HFF-Myc (cell line): ENCODE results near the gene LSS.

ENCODE experiments used
- DNase-seq: peaks from one replicate; pipeline ENCODE4 v3.0.0-alpha.2; 2011; ENCODE audit warnings: low read depth; ENCODE audit errors: extremely low read depth
- H3K4me3 ChIP-seq: replicated peaks from 2 replicates; pipeline ENCODE4 v1.5.1; 2011; ENCODE audit warnings: low read depth, mild to moderate bottlenecking, control low read depth, low read length
- TF ChIP-seq, protein P1 (sequence below): IDR thresholded peaks from 2 replicates; pipeline ENCODE4 v1.5.1; 2012; ENCODE audit warnings: mild to moderate bottlenecking, low read depth, low read length, control low read depth; ENCODE audit errors: missing control alignments

Gene LSS

DNA sequence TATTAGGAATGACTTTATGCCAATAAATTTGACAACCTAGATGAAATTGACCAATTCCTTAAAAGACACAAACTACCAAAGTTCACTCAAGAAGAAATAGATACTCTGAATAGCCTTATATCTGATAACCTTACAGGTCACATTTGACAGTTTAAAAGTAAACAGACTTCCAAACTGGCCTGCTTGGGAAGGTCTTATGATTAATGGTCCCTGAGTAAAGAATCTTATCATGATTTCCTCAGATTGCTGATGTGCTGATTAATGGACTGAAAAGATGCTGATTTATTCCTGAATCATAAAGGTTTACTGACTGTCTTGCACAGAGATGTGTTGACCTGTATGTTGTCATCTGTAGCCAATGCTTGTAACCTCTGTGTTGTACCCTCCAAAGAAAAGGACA lies 63.5 kb downstream of the LSS start:
- no peak for DNase-seq
- TF ChIP-seq, protein P1, sequence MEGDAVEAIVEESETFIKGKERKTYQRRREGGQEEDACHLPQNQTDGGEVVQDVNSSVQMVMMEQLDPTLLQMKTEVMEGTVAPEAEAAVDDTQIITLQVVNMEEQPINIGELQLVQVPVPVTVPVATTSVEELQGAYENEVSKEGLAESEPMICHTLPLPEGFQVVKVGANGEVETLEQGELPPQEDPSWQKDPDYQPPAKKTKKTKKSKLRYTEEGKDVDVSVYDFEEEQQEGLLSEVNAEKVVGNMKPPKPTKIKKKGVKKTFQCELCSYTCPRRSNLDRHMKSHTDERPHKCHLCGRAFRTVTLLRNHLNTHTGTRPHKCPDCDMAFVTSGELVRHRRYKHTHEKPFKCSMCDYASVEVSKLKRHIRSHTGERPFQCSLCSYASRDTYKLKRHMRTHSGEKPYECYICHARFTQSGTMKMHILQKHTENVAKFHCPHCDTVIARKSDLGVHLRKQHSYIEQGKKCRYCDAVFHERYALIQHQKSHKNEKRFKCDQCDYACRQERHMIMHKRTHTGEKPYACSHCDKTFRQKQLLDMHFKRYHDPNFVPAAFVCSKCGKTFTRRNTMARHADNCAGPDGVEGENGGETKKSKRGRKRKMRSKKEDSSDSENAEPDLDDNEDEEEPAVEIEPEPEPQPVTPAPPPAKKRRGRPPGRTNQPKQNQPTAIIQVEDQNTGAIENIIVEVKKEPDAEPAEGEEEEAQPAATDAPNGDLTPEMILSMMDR = no peak
- H3K4me3 ChIP-seq = no peak overlapping the region

DNA sequence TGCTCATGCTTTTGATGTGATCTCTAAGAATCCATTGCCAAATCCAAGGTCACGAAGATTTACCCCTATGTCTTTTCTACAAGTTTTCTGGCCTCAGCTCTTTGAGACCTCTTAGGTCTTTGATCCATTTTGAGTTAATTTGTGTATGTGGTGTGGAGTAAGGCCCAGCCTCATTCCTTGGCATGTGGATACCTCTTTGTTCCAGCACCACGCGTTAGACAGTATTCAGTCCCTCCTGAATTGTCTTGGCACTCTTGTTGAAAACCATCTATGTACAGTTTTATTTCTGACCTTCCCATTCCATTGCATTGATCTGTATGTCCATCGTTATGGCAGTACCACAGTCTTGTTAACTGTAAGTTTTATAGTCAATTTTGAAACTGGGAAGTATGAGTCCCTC lies 65.2 kb downstream of the LSS start:
- DNase-seq = no peak
- H3K4me3 ChIP-seq = no peak overlapping the region
- TF ChIP-seq, protein P1 = no peak

DNA sequence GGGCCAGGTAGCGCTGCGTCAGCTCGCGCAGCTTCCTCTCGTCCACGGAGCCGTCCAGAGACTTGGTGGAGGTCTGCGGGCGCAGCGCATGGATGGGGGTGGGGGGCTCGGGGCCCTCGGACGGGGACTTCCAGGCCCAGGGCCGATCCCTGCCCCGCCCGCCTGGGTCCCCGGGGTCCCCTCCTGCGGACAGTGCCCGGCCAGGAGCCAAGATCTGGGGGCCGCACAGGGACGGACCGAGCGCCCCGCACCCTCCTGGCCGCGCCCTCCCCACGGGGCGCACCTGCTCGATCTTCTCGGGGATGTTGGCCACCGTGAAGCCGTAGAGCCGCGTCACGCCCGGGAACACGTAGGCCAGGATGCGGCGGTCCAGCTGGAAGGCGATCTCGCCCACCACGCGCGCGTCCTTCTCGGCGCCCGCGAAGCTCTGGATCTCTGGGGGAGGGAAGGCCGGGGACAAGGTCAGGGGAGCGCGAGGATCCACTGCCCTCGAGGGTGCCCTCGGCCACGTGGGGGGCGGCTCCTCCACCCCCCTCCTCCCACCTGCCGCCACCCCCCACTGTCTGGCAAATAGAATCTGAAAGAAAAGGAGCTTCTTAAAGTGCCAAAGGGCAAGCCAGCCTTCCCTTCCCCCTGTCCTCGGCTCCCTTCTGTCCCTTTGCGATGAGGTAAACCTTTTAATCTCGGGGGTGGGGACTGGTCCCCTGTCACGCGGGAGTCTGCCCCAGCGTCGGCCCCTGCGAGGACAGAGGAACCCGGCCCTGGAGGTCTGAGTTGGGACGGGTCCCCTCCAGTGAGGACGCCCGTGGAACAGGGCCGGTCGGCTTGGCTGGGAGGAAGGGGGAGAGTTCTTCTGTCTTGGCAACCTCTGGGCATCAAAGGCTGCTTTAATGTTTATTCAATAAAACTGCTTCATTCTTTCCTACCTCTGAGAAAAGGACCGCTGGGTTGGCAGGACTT lies 66.7 kb downstream of the LSS start:
- H3K4me3 ChIP-seq = no peak overlapping the region
- TF ChIP-seq, protein P1 = no peak
- no peak for DNase-seq

DNA sequence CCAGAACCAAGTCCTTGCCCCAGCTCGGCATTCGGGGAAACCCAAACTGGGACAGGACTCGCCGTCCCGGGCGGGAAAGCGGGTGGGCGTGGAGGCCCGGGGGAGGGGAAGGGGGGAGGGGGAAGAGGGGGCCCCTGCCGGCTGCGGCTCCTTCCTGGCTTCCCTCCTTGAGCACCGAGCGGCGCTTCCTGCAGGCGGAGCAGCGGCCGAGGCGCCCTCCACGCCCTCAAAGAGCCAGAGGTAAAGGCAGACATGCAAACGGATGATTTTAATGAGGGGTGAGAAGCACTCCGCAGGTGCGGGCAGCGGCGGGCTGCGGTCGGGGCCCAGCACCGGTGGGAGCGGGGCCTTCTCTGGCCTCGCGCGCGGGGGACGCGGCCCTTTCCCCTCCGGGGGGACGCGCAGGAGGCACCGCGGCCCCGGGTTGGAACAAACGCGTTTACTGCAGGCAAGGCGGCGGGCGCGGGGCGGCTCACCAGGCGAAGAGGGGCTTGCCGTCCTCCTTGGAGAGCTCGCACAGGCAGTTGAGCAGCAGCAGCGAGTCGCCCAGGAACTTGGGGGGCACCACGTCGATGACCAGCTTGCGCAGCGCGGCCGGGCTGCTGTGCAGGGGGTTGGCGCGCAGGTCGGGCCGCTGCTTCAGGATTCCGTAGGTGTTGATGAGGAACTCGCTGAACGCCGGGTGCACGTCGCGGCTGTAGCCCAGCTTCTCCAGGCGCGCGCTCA lies 67.5 kb downstream of the LSS start:
- TF ChIP-seq, protein P1 = no peak
- H3K4me3 ChIP-seq = no peak overlapping the region
- no peak for DNase-seq

DNA sequence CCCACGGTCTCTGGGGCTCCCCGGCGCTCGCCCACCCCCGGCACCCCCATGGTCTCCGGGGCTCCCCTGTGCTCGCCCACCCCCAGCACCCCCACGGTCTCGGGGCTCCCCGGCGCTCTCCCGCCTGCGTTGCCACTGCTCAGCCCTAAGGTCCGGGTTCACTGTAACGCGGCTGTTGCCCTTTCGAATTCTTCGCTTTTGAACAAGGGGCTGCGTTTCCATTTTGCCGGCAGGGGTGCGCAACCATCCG lies 68.0 kb downstream of the LSS start:
- no peak overlapping the region for H3K4me3 ChIP-seq
- TF ChIP-seq, protein P1 = no peak
- no peak for DNase-seq

DNA sequence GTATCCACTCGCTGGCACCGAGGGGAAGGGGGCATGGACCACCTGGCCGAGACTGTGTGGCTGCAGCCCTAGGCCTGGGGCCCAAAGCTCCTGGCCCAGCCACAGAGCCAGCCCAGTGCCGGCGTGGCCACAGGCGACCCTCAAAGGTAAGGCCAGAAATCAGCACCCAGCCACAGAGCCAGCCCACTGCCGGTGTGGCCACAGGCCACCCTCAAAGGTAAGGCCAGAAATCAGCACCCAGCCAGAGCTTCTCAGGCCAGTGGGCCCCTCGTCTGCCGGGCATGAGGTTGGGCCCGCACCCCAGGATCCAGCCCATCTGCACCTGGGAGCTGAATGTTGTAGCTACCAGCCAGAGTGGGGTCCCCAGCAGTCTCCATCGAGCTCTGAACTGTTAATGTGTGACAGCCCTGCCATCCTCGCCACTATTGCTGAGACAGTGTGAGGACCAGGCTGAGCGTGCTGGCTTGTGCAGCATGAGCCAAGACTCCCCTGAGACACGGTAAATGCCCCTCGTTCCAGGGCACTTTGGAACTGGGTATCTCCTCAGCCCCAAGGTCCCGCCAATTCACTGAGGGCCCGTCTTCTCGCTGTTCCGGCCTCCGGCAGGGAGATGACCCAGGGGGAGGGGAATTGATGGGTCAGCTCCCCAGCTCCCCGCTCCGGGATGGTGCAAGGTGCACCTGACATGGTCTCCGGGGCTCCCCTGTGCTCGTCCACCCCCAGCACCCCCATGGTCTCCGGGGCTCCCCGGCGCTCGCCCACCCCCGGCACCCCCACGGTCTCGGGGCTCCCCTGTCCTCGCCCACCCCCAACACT lies 68.5 kb downstream of the LSS start:
- DNase-seq = no peak
- no peak overlapping the region for H3K4me3 ChIP-seq
- TF ChIP-seq, protein P1 = no peak
